B cell (primary cell): ENCODE data around the gene RFC4. TPM values are rescaled to one million over a fixed set of nuclear protein-coding genes. Genes with fewer than 3 reads are reported as not detected.

Experiments
- ATAC-seq: fragments of 200-7000 bp; cut with Tn5 transposase; one replicate; pipeline ENCODE4 v1.10.0; 2021; ENCODE audit warnings: low read depth, mild to moderate bottlenecking, moderate number of reproducible peaks, moderate library complexity
- CTCF ChIA-PET: fragments of 350-600 bp; sonication (Branson Sonifier 250); formaldehyde crosslinking; loops from one replicate; lab custom pipeline; 2021; ENCODE audit warnings: antibody characterized with exemption, inconsistent platforms; lab: Charles Lee
- POLR2A ChIA-PET: fragments of 350-600 bp; sonication (Branson Sonifier 250); formaldehyde crosslinking; loops from one replicate; lab custom pipeline; 2021; ENCODE audit warnings: antibody characterized with exemption; lab: Charles Lee
- DNase-seq: peaks from one replicate; pipeline ENCODE4 v3.0.0; 2013
- H2AFZ ChIP-seq: 2 replicates; pipeline ENCODE4 v1.6.1; 2012; ENCODE audit warnings: mild to moderate bottlenecking, low read depth, low read length; ENCODE audit not compliant: insufficient read depth, poor library complexity, severe bottlenecking
- H3K27ac ChIP-seq, 2 donors: 1 replicate in 1 of 2; 2 replicates in 1 of 2; pipeline ENCODE4 v1.5.1; 2012 to 2013; ENCODE audit warnings: low read length in 2 of 2, mild to moderate bottlenecking in 2 of 2, moderate library complexity in 1 of 2
- H3K27me3 ChIP-seq, 4 experiments: fragments of 200-600 bp in 1 of 4; sonication (generic) in 1 of 4; replicated peaks in 1 of 4; 1 replicate in 2 of 4; 2 replicates in 2 of 4; pipeline versions ENCODE4 v1.6.1 to v1.7.0; 2013 to 2016; ENCODE audit warnings: low read length in 3 of 4, mild to moderate bottlenecking in 2 of 4, mixed read lengths in 1 of 4, moderate library complexity in 1 of 4; ENCODE audit not compliant: insufficient read depth in 4 of 4, control insufficient read depth in 3 of 4; ENCODE audit errors: control extremely low read depth in 1 of 4
- H3K36me3 ChIP-seq, 2 experiments: replicated peaks in 1 of 2; 1 replicate in 1 of 2; 2 replicates in 1 of 2; pipeline versions ENCODE4 v1.6.1 to v1.7.1; 2013; ENCODE audit warnings: low read length in 1 of 2; ENCODE audit not compliant: insufficient read depth in 2 of 2, control insufficient read depth in 1 of 2; ENCODE audit errors: control extremely low read depth in 1 of 2, extremely low read depth in 1 of 2
- H3K4me1 ChIP-seq, 2 donors: fragments of 200-600 bp in 1 of 2; sonication (generic) in 1 of 2; 1 replicate in 1 of 2; 2 replicates in 1 of 2; pipeline versions ENCODE4 v1.5.1 to v1.6.1; 2013 to 2017; ENCODE audit warnings: low read length in 2 of 2; ENCODE audit not compliant: control insufficient read depth in 2 of 2, insufficient read depth in 2 of 2
- H3K4me2 ChIP-seq: replicated peaks from 2 replicates; pipeline ENCODE3; 2012; ENCODE audit warnings: mild to moderate bottlenecking, low read depth, low read length; ENCODE audit not compliant: poor library complexity, severe bottlenecking
- H3K4me3 ChIP-seq, 5 experiments: fragments of 200-600 bp in 1 of 5; sonication (generic) in 1 of 5; 1 replicate in 3 of 5; 2 replicates in 2 of 5; pipeline versions ENCODE4 v1.5.1 to v1.7.0; 2011 to 2016; ENCODE audit warnings: low read length in 4 of 5, mild to moderate bottlenecking in 4 of 5, low read depth in 2 of 5, control low read depth in 1 of 5, moderate library complexity in 1 of 5; ENCODE audit not compliant: insufficient read depth in 1 of 5; ENCODE audit errors: control extremely low read depth in 1 of 5, extremely low read depth in 1 of 5
- H3K79me2 ChIP-seq: fragments of 200-600 bp; sonication (generic); one replicate; pipeline ENCODE4 v1.6.0; 2016; ENCODE audit warnings: low read length; ENCODE audit not compliant: control insufficient read depth, insufficient read depth
- H3K9ac ChIP-seq: fragments of 200-600 bp; sonication (generic); 2 replicates; pipeline ENCODE4 v1.6.1; 2017; ENCODE audit warnings: mild to moderate bottlenecking, low read length, moderate library complexity
- H3K9me3 ChIP-seq, 3 donors: one replicate each; pipeline versions ENCODE4 v1.6.1 to v1.7.1; 2013; ENCODE audit warnings: low read length in 2 of 3; ENCODE audit not compliant: control insufficient read depth in 2 of 3, insufficient read depth in 1 of 3; ENCODE audit errors: control extremely low read depth in 1 of 3
- H4K20me1 ChIP-seq: 2 replicates; pipeline ENCODE4 v1.6.0; 2012; ENCODE audit warnings: mild to moderate bottlenecking, low read length; ENCODE audit not compliant: insufficient read depth, control insufficient read depth, poor library complexity, severe bottlenecking
- H3K27ac Mint-ChIP-seq: one replicate; pipeline ENCODE4 v1.8.0; 2021; ENCODE audit warnings: mixed read lengths
- H3K27me3 Mint-ChIP-seq: one replicate; pipeline ENCODE4 v1.8.0; 2021; ENCODE audit warnings: mixed read lengths
- H3K4me1 Mint-ChIP-seq: one replicate; pipeline ENCODE4 v1.8.0; 2021; ENCODE audit warnings: mixed read lengths
- H3K4me3 Mint-ChIP-seq: one replicate; pipeline ENCODE4 v1.8.0; 2021; ENCODE audit warnings: mixed read lengths
- H3K9me3 Mint-ChIP-seq: one replicate; pipeline ENCODE4 v1.8.0; 2022; ENCODE audit warnings: mixed read lengths; ENCODE audit not compliant: insufficient read depth
- EZH2 ChIP-seq: IDR thresholded peaks from 2 replicates; pipeline ENCODE4 v1.6.1; 2012; ENCODE audit warnings: borderline replicate concordance, low read depth, mild to moderate bottlenecking, moderate library complexity, low read length; ENCODE audit not compliant: insufficient read depth, poor library complexity, severe bottlenecking
- WGBS: methylation state at CpG from one replicate; pipeline ENCODE4 v1.1.5; 2013; ENCODE audit warnings: missing lambda C conversion rate; ENCODE audit not compliant: insufficient coverage; 5-methylcytosine and 5-hydroxymethylcytosine counted together
- intact Hi-C: fragments of 100-400 bp; cut with micrococcal nuclease; formaldehyde crosslinking; loops from one replicate; pipeline ENCODE4 v1.10.0; 2022
- polyA plus RNA-seq: library from polyadenylated mRNA; depleted of rRNA; stranded (reverse); fragments of >200 nt; gene quantifications from 2 replicates; pipeline ENCODE4 v1.2.3, GENCODE V29; 2012
- total RNA-seq, 2 donors: library from RNA; stranded (reverse); fragments of 120-200 nt in 1 of 2; gene quantifications; 1 replicate in 1 of 2; 2 replicates in 1 of 2; pipeline versions ENCODE4 v1.2.3 to v1.2.4, GENCODE V29; 2013 to 2022
- TF ChIP-seq, protein P1 (sequence below): fragments of 200-600 bp; IDR thresholded peaks from one replicate; pipeline ENCODE4 v1.8.0; 2022; ENCODE audit warnings: antibody characterized with exemption, mild to moderate bottlenecking

The RFC4 gene
- total and polyA plus RNA-seq, 2 donors (not counting 1 experiment from before 2014, with no cell fraction given) = 17.8 to 20.5 TPM

DNA sequence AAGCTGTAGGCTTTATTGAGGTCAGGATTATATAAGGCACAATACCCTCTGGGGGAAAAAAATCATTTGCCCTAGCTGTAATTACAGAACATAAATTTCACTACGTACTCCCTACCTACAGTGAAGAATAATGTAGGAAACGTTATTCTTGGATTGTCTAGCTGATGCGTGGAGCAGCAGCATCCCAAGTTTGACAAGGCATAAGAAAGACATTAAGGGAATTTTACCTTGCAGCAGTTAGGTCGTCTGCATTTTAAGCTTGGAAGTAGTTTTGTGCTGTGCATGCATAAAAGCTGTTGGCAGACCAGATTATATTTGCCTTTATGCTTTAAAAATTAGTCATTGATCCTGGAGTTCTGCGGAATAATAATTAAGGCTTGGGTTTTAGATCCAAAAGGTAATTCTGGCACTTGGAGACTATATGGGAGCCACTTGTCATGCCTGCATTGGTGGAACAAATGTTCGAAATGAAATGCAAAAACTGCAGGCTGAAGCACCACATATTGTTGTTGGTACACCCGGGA is 20.7 kb downstream of the RFC4 start:
- Mint-ChIP-seq H3K27me3 (no peaks in the 10 kb centered on the region), H3K4me3 (peak overlapping the region; percentile 97), H3K9me3 (no peaks in the 10 kb centered on the region), H3K4me1 (peaks cover 67% of the 10 kb centered on the region), H3K27ac (peak overlapping the region; percentile 80)
- POLR2A ChIA-PET = interaction anchor here (0.9 to 4.8 kb wide), 3 partner anchors 13 to 42 kb away, joined by 3 to 78 read pairs (median 19); no protein-coding TSS in a partner anchor
- H3K27me3 ChIP-seq = no peaks in the 10 kb centered on the region
- peak overlapping the region; percentile 82 for H3K4me2 ChIP-seq
- H3K4me1 ChIP-seq = peaks cover 40 to 41% of the 10 kb centered on the region in 2 donors
- H3K27ac ChIP-seq = peak overlapping the region in 1 of 2 donors; percentile 58
- 46% methylated on average over 3 of the region's 7 CpGs for WGBS
- H3K36me3 ChIP-seq = peaks cover 0 to 63% of the 10 kb centered on the region in 2 experiments
- no peak overlapping the region for H2AFZ ChIP-seq
- H4K20me1 ChIP-seq = peaks cover 67% of the 10 kb centered on the region
- ATAC-seq (no peak), DNase-seq (no peak)
- no peak for TF ChIP-seq EZH2
- H3K9me3 ChIP-seq = no peaks in the 10 kb centered on the region
- intact Hi-C loops = loop anchor here (5.0 to 10.0 kb wide), 2 partner anchors 147 to 1201 kb away; partner anchors contain the start of genes SENP2 and ST6GAL1
- CTCF ChIA-PET = interaction anchor here (1.3 to 1.4 kb wide), 2 partner anchors 42 to 379 kb away, joined by 3 read pairs; no protein-coding TSS in a partner anchor
- H3K4me3 ChIP-seq = peak overlapping the region; percentile 80 to 100 (median 90)
- H3K9ac ChIP-seq = peak overlapping the region; percentile 98
- peaks cover 37% of the 10 kb centered on the region for H3K79me2 ChIP-seq

DNA sequence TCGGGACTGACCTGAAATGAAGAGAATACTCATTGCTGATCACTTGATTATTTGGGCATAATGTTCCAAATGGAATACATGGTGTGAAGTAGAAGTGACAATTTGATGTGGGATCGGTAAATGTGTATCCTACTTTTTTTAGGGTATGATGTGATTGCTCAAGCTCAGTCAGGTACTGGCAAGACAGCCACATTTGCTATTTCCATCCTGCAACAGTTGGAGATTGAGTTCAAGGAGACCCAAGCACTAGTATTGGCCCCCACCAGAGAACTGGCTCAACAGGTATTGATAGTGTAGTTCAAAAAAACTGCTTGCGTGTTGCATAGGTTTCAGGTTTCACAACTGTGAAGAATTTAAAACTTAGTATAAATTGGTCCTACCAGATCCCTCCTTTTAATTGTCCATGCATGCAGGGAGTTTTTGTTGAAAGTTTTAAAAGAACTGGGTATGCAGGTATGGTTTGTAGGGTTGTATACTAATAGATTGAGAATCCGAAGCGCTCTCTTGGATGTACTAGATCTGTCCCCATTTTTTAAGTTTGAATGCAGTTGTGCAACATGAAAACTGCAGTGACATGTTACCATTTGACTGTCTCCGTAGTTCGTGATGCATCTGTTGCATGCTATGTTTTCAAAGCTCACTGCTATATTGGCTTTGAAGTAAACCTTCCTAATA is 21.3 kb downstream of the RFC4 start:
- H2AFZ ChIP-seq = no peak overlapping the region
- peak overlapping the region; percentile 80 to 100 (median 90) for H3K4me3 ChIP-seq
- H3K27ac Mint-ChIP-seq = peak overlapping the region; percentile 99
- WGBS = 20% methylated on average over 4 of the region's 7 CpGs
- no peaks in the 10 kb centered on the region for H3K9me3 Mint-ChIP-seq
- ChIA-PET POLR2A (interaction anchor here (0.9 to 4.8 kb wide), 6 partner anchors 12 to 43 kb away, joined by 3 to 78 read pairs (median 13); partner anchors contain the start of gene RFC4), CTCF (interaction anchor here (1.3 to 3.1 kb wide), 5 partner anchors 12 to 380 kb away, joined by 3 to 16 read pairs (median 3); no protein-coding TSS in a partner anchor)
- peaks cover 0 to 57% of the 10 kb centered on the region in 2 experiments for H3K36me3 ChIP-seq
- DNase-seq (no peak), ATAC-seq (no peak)
- no peaks in the 10 kb centered on the region for H3K27me3 Mint-ChIP-seq
- peak overlapping the region; percentile 97 for H3K4me3 Mint-ChIP-seq
- peak overlapping the region; percentile 98 for H3K9ac ChIP-seq
- no peaks in the 10 kb centered on the region for H3K9me3 ChIP-seq
- H3K79me2 ChIP-seq = peaks cover 37% of the 10 kb centered on the region
- H3K27ac ChIP-seq = peak overlapping the region in 1 of 2 donors; percentile 98
- H3K4me1 ChIP-seq = peaks cover 40 to 41% of the 10 kb centered on the region in 2 donors
- peaks cover 65% of the 10 kb centered on the region for H3K4me1 Mint-ChIP-seq
- H4K20me1 ChIP-seq = peaks cover 61% of the 10 kb centered on the region
- intact Hi-C loops = loop anchor here (5.0 to 10.0 kb wide), 3 partner anchors 147 to 1200 kb away; partner anchors contain the start of genes ETV5, SENP2 and ST6GAL1
- no peaks in the 10 kb centered on the region for H3K27me3 ChIP-seq
- peak overlapping the region; percentile 82 for H3K4me2 ChIP-seq
- TF ChIP-seq EZH2 = no peak
- TF ChIP-seq, protein P1, sequence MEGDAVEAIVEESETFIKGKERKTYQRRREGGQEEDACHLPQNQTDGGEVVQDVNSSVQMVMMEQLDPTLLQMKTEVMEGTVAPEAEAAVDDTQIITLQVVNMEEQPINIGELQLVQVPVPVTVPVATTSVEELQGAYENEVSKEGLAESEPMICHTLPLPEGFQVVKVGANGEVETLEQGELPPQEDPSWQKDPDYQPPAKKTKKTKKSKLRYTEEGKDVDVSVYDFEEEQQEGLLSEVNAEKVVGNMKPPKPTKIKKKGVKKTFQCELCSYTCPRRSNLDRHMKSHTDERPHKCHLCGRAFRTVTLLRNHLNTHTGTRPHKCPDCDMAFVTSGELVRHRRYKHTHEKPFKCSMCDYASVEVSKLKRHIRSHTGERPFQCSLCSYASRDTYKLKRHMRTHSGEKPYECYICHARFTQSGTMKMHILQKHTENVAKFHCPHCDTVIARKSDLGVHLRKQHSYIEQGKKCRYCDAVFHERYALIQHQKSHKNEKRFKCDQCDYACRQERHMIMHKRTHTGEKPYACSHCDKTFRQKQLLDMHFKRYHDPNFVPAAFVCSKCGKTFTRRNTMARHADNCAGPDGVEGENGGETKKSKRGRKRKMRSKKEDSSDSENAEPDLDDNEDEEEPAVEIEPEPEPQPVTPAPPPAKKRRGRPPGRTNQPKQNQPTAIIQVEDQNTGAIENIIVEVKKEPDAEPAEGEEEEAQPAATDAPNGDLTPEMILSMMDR = no peak
